Ishikawa (cell line): Measurements from ENCODE around the gene PRR11.

Experiments
- CEBPB ChIP-seq: IDR thresholded peaks from 2 replicates; pipeline ENCODE4 v1.6.1; 2012
- CREB1 ChIP-seq: IDR thresholded peaks from 2 replicates; pipeline ENCODE4 v1.6.1; 2012; ENCODE audit warnings: low read depth
- EGR1 ChIP-seq: IDR thresholded peaks from 2 replicates; pipeline ENCODE4 v1.6.1; 2012
- EP300 ChIP-seq: IDR thresholded peaks from 2 replicates; pipeline ENCODE4 v1.6.1; 2012; ENCODE audit warnings: borderline replicate concordance
- FOXM1 ChIP-seq: IDR thresholded peaks from 2 replicates; pipeline ENCODE4 v1.6.1; 2012; ENCODE audit warnings: low read depth, borderline replicate concordance
- NFIC ChIP-seq: IDR thresholded peaks from 2 replicates; pipeline ENCODE4 v1.6.1; 2012
- RAD21 ChIP-seq: IDR thresholded peaks from 2 replicates; pipeline ENCODE4 v1.6.1; 2012; ENCODE audit warnings: low read depth
- TAF1 ChIP-seq: IDR thresholded peaks from 2 replicates; pipeline ENCODE4 v1.6.1; 2012; ENCODE audit warnings: low read depth, mild to moderate bottlenecking
- TCF12 ChIP-seq: IDR thresholded peaks from 2 replicates; pipeline ENCODE4 v1.6.1; 2012; ENCODE audit warnings: low read depth
- TEAD4 ChIP-seq: IDR thresholded peaks from 2 replicates; pipeline ENCODE4 v1.6.1; 2012
- YY1 ChIP-seq: IDR thresholded peaks from 2 replicates; pipeline ENCODE4 v1.6.1; 2012; ENCODE audit warnings: low read depth
- ZBTB7A ChIP-seq: IDR thresholded peaks from 2 replicates; pipeline ENCODE4 v1.6.1; 2012; ENCODE audit warnings: low read depth
- TF ChIP-seq, protein P1 (sequence below): IDR thresholded peaks from 2 replicates; pipeline ENCODE4 v1.6.1; 2012
- TF ChIP-seq, protein P2 (sequence below): IDR thresholded peaks from 2 replicates; pipeline ENCODE4 v1.6.1; 2012; ENCODE audit warnings: low read depth, mild to moderate bottlenecking
- TF ChIP-seq, protein P3 (sequence below): IDR thresholded peaks from 2 replicates; pipeline ENCODE4 v1.6.1; 2012

PRR11 gene

DNA sequence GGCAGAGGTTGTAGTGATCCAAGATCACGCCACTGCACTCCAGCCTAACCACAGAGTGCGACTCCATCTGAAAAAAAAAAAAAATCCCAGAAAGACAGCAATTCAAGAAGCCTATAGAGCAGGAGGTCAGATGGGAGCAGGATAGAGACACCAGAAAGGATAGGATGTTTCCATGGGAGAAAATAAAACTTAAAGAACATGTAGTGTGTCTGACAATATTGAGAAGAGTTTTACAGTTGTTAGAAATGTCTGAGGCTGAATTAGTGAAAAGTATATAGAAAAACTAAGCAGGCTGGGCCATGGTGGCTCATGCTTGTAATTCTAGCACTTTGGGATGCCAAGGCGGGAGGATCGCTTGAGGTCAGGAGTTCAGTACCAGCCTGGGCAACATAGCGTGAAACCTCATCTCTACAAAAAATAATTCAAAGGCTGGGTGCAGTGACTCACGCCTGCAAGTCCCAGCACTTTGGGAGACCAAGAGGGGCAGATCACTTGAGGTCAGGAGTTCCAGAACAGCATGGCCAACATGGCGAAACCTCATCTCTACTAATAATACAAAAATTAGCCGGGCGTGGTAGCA is 33.6 kb upstream of the PRR11 start:
- TF ChIP-seq EP300, result no peak
- TF ChIP-seq EGR1, result no peak
- TF ChIP-seq TEAD4, result no peak
- TF ChIP-seq, protein P1, sequence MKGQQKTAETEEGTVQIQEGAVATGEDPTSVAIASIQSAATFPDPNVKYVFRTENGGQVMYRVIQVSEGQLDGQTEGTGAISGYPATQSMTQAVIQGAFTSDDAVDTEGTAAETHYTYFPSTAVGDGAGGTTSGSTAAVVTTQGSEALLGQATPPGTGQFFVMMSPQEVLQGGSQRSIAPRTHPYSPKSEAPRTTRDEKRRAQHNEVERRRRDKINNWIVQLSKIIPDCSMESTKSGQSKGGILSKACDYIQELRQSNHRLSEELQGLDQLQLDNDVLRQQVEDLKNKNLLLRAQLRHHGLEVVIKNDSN, result no peak
- no peak for TF ChIP-seq NFIC
- TF ChIP-seq FOXM1, result no peak
- no peak for TF ChIP-seq ZBTB7A
- no peak for TF ChIP-seq TCF12
- TF ChIP-seq, protein P2, sequence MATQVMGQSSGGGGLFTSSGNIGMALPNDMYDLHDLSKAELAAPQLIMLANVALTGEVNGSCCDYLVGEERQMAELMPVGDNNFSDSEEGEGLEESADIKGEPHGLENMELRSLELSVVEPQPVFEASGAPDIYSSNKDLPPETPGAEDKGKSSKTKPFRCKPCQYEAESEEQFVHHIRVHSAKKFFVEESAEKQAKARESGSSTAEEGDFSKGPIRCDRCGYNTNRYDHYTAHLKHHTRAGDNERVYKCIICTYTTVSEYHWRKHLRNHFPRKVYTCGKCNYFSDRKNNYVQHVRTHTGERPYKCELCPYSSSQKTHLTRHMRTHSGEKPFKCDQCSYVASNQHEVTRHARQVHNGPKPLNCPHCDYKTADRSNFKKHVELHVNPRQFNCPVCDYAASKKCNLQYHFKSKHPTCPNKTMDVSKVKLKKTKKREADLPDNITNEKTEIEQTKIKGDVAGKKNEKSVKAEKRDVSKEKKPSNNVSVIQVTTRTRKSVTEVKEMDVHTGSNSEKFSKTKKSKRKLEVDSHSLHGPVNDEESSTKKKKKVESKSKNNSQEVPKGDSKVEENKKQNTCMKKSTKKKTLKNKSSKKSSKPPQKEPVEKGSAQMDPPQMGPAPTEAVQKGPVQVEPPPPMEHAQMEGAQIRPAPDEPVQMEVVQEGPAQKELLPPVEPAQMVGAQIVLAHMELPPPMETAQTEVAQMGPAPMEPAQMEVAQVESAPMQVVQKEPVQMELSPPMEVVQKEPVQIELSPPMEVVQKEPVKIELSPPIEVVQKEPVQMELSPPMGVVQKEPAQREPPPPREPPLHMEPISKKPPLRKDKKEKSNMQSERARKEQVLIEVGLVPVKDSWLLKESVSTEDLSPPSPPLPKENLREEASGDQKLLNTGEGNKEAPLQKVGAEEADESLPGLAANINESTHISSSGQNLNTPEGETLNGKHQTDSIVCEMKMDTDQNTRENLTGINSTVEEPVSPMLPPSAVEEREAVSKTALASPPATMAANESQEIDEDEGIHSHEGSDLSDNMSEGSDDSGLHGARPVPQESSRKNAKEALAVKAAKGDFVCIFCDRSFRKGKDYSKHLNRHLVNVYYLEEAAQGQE, result no peak

DNA sequence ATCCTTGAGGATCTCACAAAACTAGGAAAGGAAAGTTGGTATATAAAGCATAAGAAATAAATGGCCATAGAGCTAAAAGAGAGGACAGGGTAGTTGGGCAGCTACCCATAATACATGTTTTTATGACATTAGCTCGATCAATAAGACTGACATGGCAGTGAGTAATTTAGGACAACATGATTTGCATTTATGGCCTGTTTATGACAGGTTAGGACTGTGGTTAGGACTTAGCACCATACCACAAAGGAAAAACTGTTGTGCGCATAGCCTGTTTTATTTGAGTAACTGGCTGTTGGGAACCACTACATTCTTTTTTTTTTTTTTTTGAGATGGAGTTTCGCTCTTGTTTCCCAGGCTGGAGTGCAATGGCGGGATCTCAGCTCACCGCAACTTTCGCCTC is 30.9 kb upstream of the PRR11 start:
- TF ChIP-seq TEAD4 (no peak), ZBTB7A (no peak), TAF1 (no peak), NFIC (no peak), TCF12 (no peak), EGR1 (no peak), FOXM1 (no peak), CREB1 (no peak), CEBPB (no peak), YY1 (no peak)
- TF ChIP-seq, protein P3, sequence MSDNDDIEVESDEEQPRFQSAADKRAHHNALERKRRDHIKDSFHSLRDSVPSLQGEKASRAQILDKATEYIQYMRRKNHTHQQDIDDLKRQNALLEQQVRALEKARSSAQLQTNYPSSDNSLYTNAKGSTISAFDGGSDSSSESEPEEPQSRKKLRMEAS, result no peak
- TF ChIP-seq, protein P2, result no peak
- TF ChIP-seq, protein P1, result no peak

DNA sequence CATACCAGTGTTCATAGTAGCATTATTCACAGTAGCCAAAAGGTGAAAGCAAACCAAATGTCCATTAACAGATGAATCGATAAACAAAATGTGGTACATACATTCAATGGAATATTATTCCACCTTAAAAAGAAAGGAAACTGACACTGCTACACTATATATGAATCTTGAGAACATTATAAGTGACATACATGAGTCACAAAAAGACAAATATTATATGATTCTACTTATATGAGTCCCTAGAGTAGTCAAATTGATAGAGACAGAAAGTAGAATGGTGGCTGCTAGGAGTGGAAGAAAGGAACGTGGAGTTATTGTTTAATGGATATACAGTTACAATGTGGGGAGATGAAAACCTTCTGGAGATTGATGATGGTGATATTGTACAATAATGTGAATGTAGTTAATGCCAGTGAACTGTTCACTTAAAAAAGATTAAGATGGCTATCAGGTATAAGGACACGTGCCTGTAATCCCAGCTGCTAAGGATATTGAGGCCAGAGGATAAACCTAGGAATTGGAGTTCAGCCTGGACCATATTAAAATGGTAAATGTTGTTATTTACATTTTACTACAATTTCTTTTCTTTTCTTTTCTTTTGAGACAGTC is 28.6 kb upstream of the PRR11 start:
- TF ChIP-seq, protein P1, result no peak
- TF ChIP-seq TAF1, result no peak
- TF ChIP-seq TEAD4, result no peak
- no peak for TF ChIP-seq YY1
- no peak for TF ChIP-seq TCF12
- no peak for TF ChIP-seq ZBTB7A
- TF ChIP-seq, protein P2, result no peak
- no peak for TF ChIP-seq EP300
- no peak for TF ChIP-seq CEBPB
- TF ChIP-seq FOXM1, result no peak
- TF ChIP-seq CREB1, result no peak
- TF ChIP-seq, protein P3, result no peak
- no peak for TF ChIP-seq NFIC
- no peak for TF ChIP-seq RAD21
- TF ChIP-seq EGR1, result no peak

DNA sequence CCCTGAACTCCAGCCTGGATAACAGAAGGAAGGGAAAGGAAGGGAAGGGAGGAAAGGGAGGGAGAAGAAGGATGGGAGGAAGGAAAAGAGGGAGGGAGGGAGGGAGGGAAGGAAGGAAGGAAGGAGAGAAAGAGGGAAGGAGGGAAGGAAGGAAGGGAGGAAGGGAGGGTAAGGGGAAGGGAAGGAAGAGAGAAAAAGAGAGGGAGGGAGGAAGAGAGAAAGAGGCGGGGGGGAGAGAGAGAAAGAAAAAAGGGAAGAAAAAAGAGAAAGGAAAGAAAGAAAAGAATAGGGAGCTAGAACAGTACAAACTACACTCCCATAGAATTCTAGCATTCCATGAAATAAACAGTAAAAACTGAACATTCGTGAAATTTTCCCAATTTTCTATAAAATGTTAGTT is 25.7 kb upstream of the PRR11 start:
- no peak for TF ChIP-seq CREB1
- TF ChIP-seq, protein P3, result no peak
- TF ChIP-seq TAF1, result no peak
- TF ChIP-seq EGR1, result no peak
- TF ChIP-seq TEAD4, result no peak
- TF ChIP-seq ZBTB7A, result no peak
- TF ChIP-seq, protein P2, result no peak
